Fibroblast of the aortic adventitia (primary cell): ENCODE measurements around the gene SPATA19. TPM values are rescaled to one million over a fixed set of nuclear protein-coding genes. Genes with fewer than 3 reads are reported as not detected.

ENCODE experiments used
- DNase-seq: peaks from one replicate; pipeline ENCODE4 v3.0.0-alpha.2; 2010; ENCODE audit warnings: low read depth
- H3K4me3 ChIP-seq: 2 replicates; pipeline ENCODE4 v1.5.1; 2011; ENCODE audit warnings: low read depth, mild to moderate bottlenecking, control low read depth, low read length, moderate library complexity
- CTCF ChIP-seq: IDR thresholded peaks from 2 replicates; pipeline ENCODE4 v1.5.1; 2011; ENCODE audit warnings: mild to moderate bottlenecking, low read length, control low read depth, inconsistent platforms; ENCODE audit not compliant: insufficient read depth
- total RNA-seq: library from RNA; depleted of rRNA; stranded (reverse); fragments of >200 nt; gene quantifications from 2 replicates; pipeline ENCODE4 v1.2.3, GENCODE V29; 2012; ENCODE audit warnings: low replicate concordance

Gene SPATA19
- total RNA-seq, 1 donor = not detected

- no peak overlapping the region for H3K4me3 ChIP-seq
- no peak for TF ChIP-seq CTCF
- no peak for DNase-seq
Measured at GRCh38 chr11:133819114-133819513, 26.2 kb downstream of the SPATA19 start.

- TF ChIP-seq CTCF = no peak
- DNase-seq = no peak
- no peak overlapping the region for H3K4me3 ChIP-seq
Measured at GRCh38 chr11:133818302-133818701, 27.0 kb downstream of the SPATA19 start.

- TF ChIP-seq CTCF = no peak
- DNase-seq = no peak
- H3K4me3 ChIP-seq = no peak overlapping the region
Measured at GRCh38 chr11:133817449-133817848, 27.9 kb downstream of the SPATA19 start.

GRCh38 chr11:133816146-133816870 lies 29.0 kb downstream of the SPATA19 start:
- no peak for DNase-seq
- H3K4me3 ChIP-seq = no peak overlapping the region
- TF ChIP-seq CTCF = no peak

GRCh38 chr11:133815636-133816035 lies 29.7 kb downstream of the SPATA19 start:
- no peak for DNase-seq
- no peak overlapping the region for H3K4me3 ChIP-seq
- TF ChIP-seq CTCF = no peak

GRCh38 chr11:133814588-133815100 lies 30.7 kb downstream of the SPATA19 start:
- no peak overlapping the region for H3K4me3 ChIP-seq
- TF ChIP-seq CTCF = no peak
- DNase-seq = no peak
